HG03521 (cell line): ENCODE data around the gene SGCG.

ENCODE experiments used
- ATAC-seq: cut with Tn5 transposase; IDR thresholded peaks from one replicate; pipeline ENCODE4 v1.9.1; 2021; ENCODE audit warnings: mild to moderate bottlenecking, moderate library complexity; ENCODE audit not compliant: unreplicated experiment

SGCG gene

GRCh38 chr13:23323946-23324709 lies 143.3 kb downstream of the SGCG start:
- no peak for ATAC-seq

DNA sequence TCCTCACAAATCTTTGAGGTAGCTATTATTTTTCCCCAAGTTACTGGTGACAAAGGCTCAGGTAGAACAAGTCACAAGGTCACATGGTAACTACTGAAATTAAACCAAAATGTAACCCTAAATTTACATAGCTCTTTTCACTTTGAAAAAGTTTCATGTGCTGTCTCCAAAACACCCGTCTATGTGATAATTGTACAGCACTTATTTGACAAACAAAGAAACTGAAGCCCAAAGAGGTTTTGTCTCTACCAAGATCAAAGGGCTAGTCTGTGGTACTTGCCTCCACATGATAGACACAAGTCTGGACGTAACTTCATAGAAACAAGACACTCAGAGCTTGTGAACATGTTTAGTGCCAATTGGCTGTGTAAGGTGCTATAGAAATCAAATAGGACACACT lies 144.4 kb downstream of the SGCG start:
- no peak for ATAC-seq

GRCh38 chr13:23330356-23330755 lies 149.6 kb downstream of the SGCG start:
- no peak for ATAC-seq

DNA sequence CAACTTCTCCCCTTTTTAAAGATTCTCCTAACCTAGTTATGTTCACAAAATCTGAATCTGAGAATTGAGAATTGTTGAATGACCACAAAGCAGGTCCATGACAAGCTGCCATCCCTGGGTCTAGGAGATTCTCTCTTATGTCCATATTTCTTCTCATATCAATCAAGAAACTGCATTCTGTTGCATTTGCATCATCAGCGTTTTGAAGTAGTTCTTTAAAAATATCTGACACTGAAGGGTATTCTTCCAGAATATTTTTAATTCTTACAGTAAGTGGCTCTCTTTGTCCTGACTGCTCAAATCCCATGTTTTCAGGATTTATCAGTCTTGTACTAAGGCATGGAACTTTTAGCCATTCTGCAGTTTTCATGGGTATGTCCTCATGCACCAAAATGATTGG lies 158.4 kb downstream of the SGCG start:
- ATAC-seq, result no peak

DNA sequence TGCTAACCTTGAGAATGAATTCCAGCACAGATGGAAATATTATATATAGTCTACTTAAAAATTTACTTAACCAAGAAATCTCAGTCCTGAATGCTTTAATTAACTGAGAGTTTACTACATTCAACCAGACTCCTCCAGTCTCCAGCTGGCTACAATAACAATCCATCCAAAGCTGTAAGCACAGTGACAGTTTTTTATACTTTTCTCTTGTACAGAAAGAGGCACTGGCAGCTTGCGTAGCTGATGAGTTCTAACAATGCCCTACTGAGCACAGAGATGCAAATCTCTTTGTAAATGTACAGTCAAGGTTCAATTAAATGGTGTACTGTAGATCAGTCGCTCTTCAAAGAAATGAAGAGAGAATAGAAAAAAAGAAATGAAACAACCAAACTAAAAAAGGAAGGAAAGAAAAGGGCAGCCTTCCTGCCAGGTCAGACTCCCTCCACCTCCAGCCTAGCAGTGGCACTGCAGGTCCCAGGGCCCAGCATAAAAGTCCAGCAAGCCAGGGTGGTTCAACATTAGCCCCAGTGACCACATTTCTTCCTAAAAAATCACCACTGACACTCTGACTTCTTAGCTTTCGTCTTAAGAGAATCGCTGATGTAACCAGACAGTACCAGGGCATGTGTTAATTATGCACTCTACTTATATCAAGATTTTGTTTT lies 164.3 kb downstream of the SGCG start:
- ATAC-seq, result no peak

DNA sequence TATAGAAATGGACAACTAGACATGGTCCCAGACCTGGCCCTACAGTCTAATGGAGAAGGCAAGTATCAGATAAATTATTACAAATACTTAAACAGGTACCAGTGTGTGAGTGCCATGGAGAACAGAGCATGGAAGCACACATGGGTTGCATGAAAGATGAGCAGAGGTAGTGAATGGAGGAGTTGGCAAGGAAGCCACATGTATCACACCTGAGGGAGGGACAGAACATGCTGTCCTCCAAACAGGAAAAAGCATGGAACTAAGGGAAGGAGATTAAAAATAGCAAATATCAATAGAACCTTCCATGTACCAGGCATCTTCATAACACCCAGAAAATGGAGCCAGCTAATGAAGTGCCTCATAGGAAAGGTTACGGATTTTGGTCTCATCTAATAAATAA lies 166.8 kb downstream of the SGCG start:
- no peak for ATAC-seq

- ATAC-seq, result no peak
These were observed 167.7 kb downstream of the SGCG start for GRCh38 chr13:23348262-23349127.

- no peak for ATAC-seq
These were observed 168.6 kb downstream of the SGCG start for GRCh38 chr13:23349161-23349897.

DNA sequence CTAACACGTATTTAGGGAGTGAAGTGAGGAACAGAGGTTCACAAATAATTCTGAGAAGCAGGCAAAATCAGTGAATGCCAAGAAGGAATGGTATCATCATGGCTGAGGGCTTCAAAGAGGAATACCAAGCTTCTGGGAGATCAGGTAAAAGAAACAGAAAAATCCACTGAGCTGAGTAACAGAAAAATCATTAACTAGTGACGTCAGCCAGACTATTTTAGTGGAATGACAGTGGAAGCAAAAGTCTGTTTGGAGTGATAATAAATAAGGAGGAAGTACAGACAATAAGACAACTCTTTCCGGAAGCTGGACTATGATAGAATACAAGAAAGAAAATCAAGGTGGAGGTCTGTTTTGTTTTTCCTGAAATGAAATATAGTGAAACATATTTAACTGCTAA lies 169.2 kb downstream of the SGCG start:
- no peak for ATAC-seq

GRCh38 chr13:23352161-23352560 lies 171.4 kb downstream of the SGCG start:
- ATAC-seq, result no peak

- no peak for ATAC-seq
These were observed 173.7 kb downstream of the SGCG start for GRCh38 chr13:23354520-23354919.

DNA sequence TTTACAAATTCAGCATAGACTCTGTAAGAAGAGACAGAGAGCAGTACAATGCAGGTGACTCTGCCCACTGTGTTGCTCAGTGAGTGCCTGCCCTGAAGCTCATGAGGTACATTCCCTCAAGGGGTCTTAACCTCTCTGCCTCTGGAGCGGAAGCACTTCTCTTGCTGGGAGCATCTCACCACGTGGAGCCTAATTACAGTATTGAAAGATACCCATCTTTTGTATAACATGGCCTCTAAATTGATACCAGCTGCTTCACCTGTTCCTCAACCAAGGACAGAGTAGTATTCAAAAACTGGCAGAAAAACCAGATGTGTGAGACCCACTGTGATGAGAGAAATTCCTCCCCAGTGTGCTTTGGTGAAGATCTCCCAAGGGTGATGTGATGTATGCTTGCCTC lies 175.6 kb downstream of the SGCG start:
- no peak for ATAC-seq

GRCh38 chr13:23357349-23357748 lies 176.6 kb downstream of the SGCG start:
- no peak for ATAC-seq

DNA sequence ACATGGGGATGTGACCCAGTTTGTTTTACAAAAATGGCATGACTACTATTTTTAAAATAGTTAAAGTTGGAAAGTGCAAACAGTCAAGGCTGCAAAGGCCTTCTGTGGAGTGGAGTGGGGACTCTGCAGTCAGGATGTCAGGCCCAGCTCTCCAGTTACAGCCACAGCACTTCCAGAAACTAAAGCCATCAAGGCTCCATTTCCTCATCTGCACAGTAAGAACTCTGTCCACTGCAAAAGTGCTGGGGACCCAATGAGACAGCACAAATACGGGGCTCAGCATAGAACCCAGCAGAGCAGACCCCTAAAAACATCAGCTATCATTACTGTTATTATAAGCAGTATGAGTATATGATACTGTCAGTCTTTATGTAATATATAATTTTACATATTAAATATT lies 179.1 kb downstream of the SGCG start:
- ATAC-seq, result no peak

GRCh38 chr13:23365652-23366051 lies 184.9 kb downstream of the SGCG start:
- ATAC-seq, result no peak

- no peak for ATAC-seq
These were observed 187.1 kb downstream of the SGCG start for GRCh38 chr13:23367907-23368306.

DNA sequence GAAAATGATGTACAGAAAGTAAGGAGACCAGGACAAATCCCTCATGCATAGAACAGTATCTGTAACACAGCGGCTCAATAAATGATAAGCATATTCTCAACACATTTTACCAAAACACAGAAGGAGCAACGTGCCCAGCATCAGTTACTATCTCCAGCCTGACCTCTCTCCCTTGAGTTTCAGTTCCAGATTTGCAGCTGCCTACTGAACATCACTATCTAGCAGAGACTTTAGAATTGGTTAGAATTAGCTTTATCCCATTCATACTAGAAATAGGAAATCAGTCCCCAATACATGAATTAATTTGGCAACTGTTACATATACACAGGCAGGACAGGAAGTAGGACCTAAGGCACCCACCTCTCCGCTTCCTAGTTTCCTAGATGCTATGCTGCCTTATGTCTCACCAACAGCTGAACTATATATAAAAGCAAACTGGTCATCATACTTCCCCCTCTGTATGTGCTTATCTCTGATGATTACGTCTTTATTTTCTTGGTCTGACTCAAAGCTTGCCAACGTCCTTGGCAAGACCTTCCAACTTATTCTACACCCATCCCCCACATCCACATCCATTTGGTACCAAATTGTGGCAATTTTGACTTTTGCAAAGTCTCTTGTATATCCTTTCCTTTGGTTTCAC lies 191.6 kb downstream of the SGCG start:
- no peak for ATAC-seq
